GM19324 (cell line): ENCODE measurements around the gene BTBD19.
"Not testable (repeated sequence)": the region's sequence is repeated elsewhere in the genome, so short reads cannot be mapped to it uniquely, and the experiment has no call there.

Experiments
- ATAC-seq: cut with Tn5 transposase; IDR thresholded peaks from one replicate; pipeline ENCODE4 v1.9.1; 2021; ENCODE audit warnings: mild to moderate bottlenecking, moderate library complexity; ENCODE audit not compliant: unreplicated experiment, low FRiP score

BTBD19 gene

GRCh38 chr1:44827197-44828002 lies 19.1 kb downstream of the BTBD19 start:
- no peak for ATAC-seq

DNA sequence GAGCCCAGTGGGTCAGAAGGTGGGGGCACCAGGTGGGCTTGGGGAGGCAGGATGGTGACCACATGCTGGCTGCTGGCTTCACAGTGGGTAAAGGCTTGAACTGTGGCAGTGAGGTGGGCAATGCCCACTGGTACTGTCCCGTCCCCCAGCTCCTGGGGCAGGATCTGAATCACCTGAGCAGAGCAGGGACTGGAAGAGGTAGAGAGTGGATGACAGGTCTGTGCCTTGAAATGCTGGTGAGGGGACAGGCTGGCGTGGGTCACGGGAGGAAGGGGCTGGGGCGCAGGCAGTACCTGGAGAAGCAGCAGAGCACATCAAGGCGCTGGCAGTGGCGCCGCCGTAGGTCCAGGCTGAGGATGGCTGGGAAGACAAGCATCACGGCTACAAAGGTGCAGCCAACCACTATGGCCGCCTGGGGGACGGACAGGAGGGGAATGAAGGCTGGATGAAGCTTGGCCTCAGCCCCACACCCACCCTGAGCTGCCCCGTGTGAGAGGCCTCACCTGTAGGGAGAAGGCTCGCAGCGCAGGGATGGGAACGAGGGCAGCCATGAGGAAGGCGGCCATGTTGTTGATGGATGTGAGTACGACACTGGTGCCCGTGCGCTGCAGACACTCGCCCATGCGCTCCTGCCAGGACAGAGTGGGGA lies 19.8 kb downstream of the BTBD19 start:
- no peak for ATAC-seq

DNA sequence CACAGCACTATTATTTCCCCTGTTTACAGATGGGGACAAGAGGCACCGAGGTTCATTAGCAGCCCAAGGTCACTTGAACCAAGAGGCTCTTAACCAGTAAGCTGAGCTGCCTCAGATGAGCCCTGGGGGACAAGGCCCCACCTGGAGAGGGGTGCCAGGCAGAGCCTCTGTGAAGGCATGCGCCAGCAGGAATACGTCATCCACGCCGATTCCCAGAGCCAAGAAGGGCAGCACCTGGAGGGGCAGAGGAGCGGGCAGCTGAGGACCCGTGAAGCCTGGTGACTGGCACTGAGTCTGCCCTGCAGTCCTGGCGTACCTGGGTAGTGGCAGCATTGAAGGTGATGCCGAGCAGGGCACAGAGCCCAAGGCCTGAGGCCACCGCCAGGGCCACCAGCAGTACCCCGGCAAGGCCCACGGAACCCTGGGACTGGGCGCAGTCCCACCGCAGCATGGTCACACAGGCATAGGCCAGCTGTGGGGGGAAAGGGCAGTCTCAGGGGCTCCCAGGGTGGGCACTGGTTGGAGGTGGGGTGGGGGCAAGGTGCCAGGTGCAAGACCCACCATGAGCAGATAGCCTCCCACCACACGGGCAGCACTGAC lies 20.6 kb downstream of the BTBD19 start:
- ATAC-seq = no peak

GRCh38 chr1:44829506-44830384 lies 21.4 kb downstream of the BTBD19 start:
- no peak for ATAC-seq

DNA sequence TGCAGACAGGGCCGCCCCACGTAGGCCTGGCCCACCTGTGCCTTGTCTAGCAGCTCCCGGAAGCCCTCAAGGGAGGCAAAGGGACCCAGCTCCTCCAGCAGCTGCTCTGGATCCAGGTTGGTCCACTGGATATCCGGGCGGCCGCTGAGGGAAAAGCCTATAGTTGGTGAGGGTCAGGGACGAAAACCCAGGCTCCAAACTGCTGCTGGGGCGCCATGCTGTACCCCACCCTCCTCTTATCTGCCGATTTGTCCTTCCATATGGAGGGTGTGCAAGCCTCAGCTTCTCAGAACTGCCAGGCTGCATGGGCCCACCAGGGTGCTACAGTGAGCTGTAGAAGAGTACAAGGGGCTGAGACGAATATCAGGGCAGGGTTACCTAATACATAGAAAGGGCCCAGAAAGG lies 22.6 kb downstream of the BTBD19 start:
- no peak for ATAC-seq

GRCh38 chr1:44831516-44831915 lies 23.2 kb downstream of the BTBD19 start:
- no peak for ATAC-seq

DNA sequence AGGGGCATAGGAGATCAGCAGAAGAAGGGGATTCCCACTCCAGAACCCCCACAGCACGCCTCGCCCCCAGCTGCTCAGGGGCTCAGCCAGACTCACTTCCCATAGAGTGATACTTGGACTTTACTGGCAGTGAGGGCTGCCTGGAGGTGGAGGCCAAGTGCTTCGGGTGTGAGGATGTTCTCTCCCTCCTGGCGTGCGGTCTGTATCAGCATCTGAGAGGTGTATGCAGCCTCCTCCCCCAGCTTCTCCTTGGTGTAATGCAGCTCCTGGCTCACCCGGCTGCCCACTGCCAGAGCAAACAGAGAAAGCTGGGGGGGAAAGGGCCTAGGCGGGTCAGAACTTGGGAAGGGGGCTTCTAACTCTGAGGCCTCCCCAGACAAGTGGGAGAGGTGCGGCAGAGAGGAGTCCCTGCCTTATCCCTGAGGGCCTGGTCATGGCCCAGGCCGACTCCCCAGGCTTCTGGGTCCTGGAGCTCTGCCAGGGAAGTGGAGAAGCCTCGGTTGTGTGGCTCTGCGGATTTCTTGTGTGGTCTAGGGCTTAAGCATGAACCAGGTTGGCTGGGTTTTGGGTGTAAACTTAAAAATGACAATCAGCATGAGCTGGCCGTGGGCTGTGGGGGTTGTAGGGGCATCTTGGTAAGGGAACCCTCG lies 23.9 kb downstream of the BTBD19 start:
- no peak for ATAC-seq

GRCh38 chr1:44834328-44834727 lies 26.0 kb downstream of the BTBD19 start:
- ATAC-seq = no peak

DNA sequence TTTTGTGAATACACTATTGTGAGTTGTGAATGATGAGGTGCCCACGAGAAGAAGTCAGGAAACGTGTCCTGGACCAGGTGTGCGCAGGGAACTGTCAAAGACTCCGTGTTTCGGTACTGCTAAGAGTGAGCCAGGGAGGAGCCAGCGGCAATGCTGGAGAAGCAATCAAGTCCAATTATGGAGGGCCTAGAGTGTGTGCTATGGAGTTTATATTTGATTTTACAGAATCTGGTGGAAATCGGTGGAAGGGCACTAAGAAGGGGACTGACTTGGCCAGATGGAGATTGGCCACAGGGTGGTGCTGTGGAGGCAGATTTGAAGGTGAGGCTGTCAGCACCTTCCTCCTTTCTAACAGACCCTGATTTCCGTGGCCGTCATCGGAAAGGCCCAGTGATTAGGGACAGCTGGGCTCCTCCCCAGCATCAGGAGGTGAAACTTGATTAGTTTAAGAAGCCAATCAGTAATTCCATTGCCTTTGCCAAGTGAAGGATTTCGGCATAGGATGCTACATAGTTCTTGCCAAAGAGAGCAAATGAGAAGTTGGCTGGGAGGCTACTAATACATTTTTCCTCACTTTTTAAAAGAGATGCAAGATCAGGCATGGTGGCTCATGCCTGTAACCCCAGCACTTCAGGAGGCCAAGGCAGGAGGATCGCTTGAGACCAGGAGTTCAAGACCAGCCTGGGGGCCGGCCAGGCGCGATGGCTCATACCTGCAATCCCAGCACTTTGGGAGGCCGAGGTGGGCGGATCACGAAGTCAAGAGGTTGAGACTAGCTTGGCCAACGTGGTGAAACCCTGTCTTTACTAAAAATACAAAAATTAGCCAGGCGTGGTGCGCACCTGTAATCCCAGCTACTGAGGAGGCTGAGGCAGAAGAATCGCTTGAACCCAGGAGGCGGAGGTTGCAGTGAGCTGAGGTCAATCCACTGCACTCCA lies 27.7 kb downstream of the BTBD19 start:
- ATAC-seq = no peak

GRCh38 chr1:44838294-44838693 lies 30.0 kb downstream of the BTBD19 start:
- not testable (repeated sequence) for ATAC-seq

DNA sequence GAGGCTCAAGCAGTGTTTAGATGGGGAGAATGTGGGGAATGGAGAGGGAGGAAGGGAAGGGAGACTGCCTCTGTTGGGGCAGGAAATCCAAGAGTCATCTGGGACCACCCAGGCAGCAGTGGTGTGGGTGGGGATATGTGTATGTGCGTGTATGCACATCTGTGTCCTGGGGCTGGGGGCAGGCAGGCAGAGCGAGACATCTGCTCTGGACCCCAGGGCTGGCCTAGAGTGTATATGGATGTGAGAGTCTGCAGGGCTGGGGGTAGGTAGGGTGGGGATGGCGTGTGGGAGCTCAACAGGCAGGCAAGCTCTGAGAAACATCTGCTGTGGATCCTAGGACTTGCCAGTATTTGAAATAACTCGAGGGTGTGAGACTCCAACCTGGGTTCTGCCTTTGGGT lies 31.3 kb downstream of the BTBD19 start:
- no peak for ATAC-seq

DNA sequence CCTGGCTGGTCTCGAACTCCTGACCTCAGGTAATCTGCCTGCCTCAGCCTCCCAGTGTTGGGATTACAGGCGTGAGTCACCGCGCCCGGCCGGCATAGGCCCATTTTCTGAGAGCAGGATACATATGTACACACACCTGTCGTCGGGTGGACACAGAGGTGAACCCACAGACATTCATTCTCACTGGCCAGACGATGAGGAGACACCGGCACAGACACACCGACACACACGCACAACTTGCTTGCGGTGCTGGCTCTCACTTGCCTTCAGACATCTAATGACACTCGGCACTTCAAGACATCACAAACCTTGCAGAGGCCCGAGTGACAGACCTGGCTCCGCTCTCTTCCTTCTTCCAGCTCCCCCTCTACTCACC lies 34.2 kb downstream of the BTBD19 start:
- ATAC-seq = no peak

- no peak for ATAC-seq
Observed at GRCh38 chr1:44842862-44843655, 34.7 kb downstream of the BTBD19 start, which contains the start of gene PTCH2. Gene PTCH2, minus strand, starts transcription at chr1:44843253. Its CDS starts 321 bp downstream, at chr1:44842932.

- no peak for ATAC-seq
Observed at GRCh38 chr1:44846985-44847384, 38.7 kb downstream of the BTBD19 start.

GRCh38 chr1:44847845-44848244 lies 39.5 kb downstream of the BTBD19 start:
- ATAC-seq = no peak

GRCh38 chr1:44848456-44849181 lies 40.3 kb downstream of the BTBD19 start:
- ATAC-seq = no peak

GRCh38 chr1:44849575-44850132 lies 41.3 kb downstream of the BTBD19 start:
- no peak for ATAC-seq
